DMS153 (cell line): ENCODE measurements around the gene RXRG.

Experiments
- DNase-seq: peaks from one replicate; lab custom pipeline; 2025; lab: John Stamatoyannopoulos, UW

The RXRG gene

GRCh38 chr1:165449131-165449530, 4.2 kb upstream of the RXRG start:
- no peak for DNase-seq

- DNase-seq: no peak
Measured at GRCh38 chr1:165445388-165445787, 462 bp upstream of the RXRG start.

DNA sequence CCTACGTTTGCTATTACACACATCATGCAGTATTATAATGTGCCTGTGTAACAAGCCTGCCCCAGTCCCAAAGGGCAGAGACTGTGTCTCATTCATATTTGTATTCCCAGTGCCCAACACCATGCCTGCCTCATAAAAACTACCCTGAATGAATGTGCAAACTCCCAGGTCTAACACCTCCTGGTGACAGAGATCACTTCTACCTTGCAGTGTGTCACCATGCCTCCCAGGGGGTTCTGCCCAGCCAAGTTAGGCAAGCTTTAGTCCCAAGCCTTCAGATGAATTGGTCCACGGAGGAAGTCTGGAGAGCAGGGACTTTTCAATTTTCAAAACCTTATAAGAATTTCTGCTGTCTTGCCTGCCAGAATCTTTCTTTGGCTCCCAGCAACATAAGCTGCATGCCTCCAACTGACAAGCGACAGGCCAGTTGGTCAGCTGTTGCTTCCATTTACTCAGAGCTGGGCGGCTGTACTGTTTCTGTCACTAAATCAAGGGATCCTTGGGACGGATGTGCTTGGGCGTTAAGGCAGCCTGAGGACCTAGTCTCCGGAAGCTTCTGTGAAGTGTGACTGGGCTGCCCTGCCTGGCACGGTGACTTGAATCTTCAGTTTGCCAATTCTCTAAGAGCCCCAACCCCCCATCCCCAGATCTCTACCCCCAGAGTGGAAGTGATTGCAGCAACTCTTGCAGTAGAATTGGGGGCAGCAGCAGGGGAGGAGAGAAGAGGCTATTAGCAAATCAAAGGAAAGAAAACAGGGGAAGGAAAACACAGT, 1.2 kb downstream of the RXRG start:
- no peak for DNase-seq

GRCh38 chr1:165442653-165443052, 2.3 kb downstream of the RXRG start:
- no peak for DNase-seq

DNA sequence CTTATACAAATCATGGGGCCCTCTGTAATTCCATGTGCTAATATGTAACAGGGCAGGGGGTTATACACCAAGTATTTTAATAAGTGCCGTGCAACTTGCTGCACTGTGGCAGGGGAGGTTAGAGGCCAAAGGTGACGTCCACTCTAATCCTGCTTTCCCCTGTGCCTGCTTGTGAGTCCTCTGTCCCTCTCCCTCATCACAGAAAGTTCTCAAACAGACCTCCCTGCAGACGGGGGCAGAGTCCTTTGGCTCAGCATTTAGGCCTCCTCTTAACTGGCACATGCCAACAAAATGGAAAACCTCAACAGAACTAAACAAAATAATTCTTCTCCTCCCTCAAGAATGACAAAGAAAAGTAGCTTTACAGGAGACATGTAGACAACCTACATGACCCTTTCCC, 2.9 kb downstream of the RXRG start:
- no peak for DNase-seq

DNA sequence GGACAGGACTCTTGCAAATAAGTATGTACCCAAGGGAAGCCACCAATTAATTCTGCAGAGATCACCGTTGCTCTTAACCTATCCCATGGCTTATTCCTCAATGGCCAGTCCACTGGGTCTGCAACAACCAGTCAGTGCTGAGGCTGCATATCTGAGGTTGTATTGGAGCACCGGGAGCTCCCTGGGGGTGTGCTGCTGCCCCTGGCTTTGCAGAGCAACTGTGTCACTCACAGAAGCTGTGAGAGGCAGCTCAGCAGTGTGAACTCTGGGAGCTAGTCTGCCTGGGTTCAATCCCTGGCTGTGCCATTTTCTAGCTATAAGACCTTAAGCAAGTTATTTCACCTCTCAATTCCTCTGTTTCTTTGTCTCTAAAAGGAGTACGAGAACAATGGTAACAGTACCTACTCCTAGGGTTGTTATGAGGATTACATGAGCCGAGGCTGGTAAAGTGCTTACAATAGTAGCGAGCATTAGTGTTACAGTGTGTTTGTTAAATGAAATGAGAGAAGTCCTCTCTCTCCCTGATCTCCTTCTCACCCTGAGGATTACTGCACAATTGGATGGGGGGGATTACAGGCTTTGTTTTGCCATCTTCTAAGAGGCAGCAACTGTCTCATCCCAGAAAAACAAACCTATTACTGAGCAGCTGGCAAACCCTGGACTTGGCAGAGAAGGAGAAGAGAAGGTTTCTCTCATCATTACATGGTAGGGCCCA, 3.6 kb downstream of the RXRG start:
- no peak for DNase-seq

GRCh38 chr1:165439330-165439729, 5.6 kb downstream of the RXRG start:
- no peak for DNase-seq

- DNase-seq: no peak
Measured at GRCh38 chr1:165436994-165437393, 7.9 kb downstream of the RXRG start.

DNA sequence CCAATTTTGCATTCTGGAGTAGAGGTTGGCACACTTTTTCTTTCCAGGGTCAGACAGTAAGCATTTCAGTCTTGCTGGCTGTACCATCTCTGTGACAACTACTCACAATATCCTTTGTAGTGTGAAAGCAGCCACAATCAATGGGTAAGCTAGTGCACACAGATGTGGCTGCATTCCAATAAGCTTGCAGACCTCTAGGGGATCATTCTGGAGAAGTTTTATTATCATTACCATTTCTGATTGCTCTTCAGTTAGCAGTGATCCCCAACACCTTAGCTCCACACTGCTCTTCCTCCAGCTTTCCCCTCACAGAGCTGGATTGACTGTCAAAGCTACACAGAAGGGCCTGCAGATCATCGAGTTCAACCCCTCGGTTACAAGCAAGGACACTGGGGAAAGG, 9.1 kb downstream of the RXRG start:
- no peak for DNase-seq

GRCh38 chr1:165434281-165434680, 10.6 kb downstream of the RXRG start:
- peak; percentile 89 for DNase-seq

DNA sequence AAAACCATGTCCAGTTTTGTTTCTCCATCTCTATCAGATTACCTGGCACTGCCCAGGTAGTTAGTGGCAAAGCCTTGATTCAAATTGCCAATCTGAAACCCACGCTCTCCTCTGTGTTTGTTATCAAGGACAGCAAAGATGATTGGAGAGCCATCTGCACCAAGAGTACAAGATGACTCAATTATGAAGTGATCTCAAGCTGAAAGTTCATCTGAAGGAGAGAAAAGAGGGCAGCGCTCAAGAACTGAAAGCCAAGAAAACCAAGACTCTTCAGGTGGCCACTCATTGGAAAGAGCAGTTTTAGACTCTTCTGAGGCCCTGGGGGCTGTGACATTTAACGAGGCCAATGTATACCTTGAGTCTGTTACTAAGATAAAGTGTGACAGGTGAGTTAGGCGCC, 13.8 kb downstream of the RXRG start:
- DNase-seq: no peak

- DNase-seq: no peak
Measured at GRCh38 chr1:165426745-165427144, 18.2 kb downstream of the RXRG start.

GRCh38 chr1:165425621-165426020, 19.3 kb downstream of the RXRG start:
- no peak for DNase-seq

DNA sequence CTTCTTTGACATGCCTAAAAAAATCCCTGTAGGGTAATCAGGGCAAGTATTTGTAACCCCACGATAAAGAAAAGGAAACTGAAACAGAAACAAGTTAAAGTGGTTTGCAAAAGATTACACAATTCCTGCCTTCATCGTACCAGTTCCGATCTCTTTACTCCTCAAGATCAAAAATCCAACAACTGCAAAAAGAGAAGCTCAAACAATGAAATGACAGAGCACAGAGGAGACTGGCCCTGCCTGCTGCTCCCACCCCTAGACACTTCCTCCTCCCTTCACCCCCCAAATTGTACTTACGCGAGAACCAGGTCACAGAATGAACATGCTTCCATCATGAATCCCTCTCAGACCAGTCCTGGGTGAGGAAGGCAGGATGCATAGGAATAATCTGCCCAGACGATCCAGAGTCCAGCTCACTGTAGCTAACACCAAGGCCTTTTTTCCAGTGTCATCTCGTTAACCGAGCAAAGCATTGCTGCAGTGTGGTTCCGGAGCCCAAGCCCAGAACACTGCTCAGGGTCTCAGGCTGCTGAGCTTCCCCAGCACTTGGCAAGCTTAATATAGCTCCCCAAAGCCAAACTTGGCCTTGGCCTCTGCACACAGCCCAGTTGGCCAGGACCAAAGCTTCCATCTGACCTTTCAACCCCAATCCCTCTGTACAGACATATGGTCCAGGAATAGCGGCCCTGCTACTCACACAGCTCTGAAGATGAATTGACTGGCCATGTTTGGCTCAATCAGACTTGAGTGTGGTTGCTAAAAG, 20.3 kb downstream of the RXRG start:
- no peak for DNase-seq

GRCh38 chr1:165423136-165423535, 21.8 kb downstream of the RXRG start:
- no peak for DNase-seq

- no peak for DNase-seq
Measured at GRCh38 chr1:165420655-165421054, 24.3 kb downstream of the RXRG start.

GRCh38 chr1:165419839-165420238, 25.1 kb downstream of the RXRG start:
- no peak for DNase-seq

DNA sequence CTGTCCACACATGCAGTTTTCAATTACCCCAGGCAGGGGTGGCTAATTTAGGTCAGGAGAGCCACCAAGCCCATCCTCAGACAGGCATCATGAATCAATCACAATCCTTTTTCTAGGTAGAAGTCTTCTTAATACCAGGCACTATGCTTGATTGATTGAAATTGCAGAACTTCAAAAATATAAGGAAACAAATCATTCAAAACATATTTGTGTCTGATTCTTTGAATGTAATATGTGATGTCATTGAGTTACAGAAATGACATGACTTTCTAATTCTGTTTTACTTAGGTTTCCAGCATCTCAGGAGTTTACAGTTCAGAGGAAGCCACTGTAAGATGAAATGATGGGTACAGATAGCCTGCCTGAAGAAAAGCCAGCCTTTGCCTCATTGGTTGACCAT, 26.7 kb downstream of the RXRG start:
- DNase-seq: no peak

- no peak for DNase-seq
Measured at GRCh38 chr1:165416876-165417275, 28.1 kb downstream of the RXRG start.

DNA sequence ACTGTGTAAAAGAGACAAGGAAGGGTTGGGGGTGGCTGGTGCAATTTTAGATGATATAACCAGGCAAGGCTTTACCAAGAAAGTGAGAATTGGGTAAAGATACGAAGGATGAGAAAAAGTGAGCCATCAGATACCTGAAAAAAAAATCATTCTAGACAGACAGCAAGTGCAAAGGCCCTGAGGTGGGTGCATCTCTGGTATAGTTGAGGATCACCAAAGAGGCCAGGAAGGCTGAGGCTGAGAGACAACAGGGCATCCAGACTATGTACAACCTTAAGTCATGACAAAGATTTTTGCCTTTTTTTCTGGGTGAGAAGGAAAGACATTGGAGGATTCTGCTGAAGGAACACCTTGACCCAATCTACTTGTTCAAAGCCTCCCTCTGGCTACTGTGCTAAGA, 29.9 kb downstream of the RXRG start:
- no peak for DNase-seq

GRCh38 chr1:165414620-165415019, 30.3 kb downstream of the RXRG start:
- no peak for DNase-seq

DNA sequence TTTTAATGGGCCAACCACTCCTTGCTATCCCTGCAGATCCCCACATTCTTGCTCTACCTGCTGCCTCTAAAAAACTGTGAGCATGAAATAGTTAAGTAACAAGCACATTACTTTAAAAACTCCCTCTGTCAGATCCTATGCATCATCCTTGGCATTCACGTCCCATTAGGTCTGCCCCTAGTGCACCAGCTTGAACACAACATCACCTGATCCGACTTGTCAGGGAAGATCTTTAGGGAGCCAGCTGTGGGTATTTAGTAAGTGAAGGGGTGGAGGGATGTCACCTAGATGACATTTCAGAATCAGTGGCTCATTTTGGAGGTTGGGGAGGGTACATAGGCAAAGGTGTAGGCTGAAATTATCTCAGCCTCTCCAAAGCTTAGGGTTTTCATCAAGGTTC, 33.5 kb downstream of the RXRG start:
- no peak for DNase-seq
